ENCODE results near the gene OR4P4.

The OR4P4 gene

DNA sequence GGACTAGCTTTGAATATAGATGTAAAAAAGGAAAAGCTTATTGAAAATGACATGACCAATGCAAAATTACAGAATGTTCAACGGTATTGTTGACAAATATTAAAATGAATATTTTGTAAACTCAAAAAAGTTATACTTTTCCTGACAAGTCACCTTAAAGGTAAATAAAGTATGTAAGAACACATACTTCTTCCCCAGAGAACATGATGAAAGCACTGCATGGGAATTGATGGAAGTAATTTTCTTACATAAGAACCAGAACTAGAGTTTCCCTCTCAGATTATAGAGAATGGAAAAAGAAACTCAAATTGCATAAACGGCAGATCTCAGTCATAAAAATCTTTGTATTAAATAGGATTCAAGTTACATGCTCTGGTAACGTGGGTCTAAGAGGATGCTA is at the start of gene OR4P4:
Gene OR4P4, plus strand, starts transcription at position 301 of the 400 bp plus-strand sequence.
- no peak for DNase-seq

DNA sequence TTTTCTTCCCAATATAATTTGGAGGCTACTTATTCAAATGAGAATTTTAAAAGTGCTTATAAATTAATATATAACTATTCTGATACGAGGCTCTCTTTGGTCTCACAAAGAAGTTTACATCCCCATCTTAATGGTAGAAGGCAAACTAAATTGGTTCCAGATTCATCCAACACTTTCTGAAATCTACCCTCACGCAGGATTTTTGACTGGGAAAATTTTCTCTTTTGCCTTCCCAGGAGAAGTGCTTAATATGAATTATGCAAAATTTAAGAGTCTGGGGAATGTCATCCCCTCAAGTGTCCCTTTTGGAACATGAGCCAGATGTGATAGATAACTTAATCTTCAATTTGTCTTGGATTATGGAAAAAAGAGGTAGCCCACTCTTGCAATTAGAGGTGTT is 27.4 kb upstream of the OR4P4 start, which contains the start of gene OR4C11:
Gene OR4C11, minus strand, starts transcription at position 101 of the 400 bp plus-strand sequence. CDS start 3,272 bp downstream, outside the sequence.
- DNase-seq: no peak

DNA sequence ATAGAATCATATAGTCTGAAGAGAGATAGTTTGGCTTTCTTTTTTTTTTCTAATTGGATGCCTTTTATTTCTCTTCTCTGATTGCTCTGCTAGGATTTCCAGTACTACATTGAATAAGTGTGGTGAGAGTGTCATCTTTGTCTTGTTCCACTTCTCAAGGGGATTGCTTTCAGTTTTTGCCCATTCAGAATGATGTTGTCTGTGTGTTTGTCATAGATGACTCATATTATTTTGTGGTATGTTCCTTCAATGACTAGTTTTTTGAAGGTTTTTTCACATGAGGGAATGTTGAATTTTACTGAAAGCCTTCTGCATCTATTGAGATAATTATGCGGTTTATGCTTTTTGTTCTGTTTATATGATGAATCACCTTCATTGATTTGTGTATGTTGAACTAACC is 10.4 kb upstream of the OR4P4 start:
- DNase-seq: no peak

DNA sequence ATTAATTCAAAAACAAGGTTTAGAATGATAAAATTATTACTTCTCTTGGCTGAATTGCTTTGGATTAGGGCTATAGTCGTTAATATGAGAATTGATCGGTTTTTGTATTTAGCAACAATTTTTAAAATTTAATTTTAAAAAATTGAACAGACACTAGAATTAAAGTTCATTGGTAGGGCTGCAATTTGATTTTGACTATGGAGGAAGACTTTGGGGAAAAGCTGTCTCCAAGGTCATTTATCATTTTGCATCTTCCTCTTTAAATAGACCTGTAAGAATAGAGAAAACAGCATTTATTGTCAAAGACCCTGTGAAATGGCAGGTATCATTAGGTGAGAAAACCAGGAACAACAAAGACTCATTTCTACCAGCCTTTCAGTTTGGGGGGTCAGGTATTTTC is 13.1 kb downstream of the OR4P4 start, which contains the start of gene OR4S2:
Gene OR4S2, plus strand, starts transcription at position 301 of the 400 bp plus-strand sequence. CDS start 2,577 bp downstream, outside the sequence.
- DNase-seq: no peak

DNA sequence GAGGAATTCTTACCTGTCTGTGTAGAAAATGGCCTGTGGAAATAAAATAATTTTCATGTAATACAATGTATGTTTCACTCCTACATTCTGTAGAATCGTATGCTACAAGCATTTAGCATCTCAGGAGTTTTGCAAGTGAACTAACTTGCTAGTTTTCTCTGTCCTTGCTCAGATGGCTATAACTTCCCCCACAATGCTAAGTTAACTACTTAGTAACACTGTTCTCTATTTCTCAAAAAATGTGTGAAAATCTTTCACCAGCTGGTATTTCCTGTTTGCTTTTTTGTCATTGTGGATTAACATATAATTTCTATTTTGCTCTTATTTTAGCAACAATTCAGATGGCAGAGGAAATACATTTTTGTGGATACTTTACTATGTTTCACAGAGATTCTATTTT is 17.6 kb downstream of the OR4P4 start:
- no peak for DNase-seq

DNA sequence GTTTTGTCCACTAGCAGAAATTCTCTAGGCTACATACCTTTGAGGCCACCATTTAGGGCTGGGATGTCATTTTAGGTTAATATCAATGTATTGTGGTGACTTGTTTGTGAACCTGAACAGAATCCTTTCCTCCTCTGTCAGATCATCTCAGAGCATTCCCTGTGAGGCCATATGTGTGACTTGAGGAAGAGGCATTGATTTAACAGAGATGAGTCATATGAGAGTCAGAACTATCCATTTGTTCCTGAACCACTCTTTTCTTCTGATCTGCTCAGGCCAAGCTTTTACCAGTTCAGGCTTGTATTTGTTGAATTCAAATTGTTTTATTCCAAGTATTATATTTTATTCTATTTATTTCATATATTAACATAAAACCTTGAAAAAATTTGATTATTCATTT is 20.2 kb downstream of the OR4P4 start:
- no peak for DNase-seq

DNA sequence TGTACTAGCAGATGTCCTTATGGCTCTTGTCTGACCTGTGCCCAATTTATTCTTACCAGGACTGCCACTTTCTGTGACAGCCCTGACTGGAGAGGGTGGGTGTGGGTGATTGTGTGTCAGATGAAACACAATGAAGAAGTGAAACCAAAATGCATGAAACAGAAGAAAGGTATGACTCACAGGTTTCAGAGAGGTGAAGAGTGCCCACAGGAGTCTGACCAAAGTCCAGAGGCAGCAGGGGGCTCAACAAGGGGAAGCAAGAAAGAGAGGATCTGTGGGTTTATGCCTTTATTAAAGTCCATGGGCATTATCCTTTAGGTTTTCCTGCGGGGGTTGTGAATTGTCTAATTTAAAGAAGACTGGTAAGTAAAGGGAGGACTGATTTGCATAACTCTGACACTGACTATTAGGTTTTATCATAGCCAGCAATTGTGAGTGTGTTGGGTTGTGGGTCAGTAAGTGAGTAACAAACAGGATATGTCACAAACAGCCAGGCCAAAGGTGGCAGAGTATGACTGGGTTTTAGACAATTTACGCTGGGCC is 23.2 kb downstream of the OR4P4 start:
- no peak for DNase-seq

DNA sequence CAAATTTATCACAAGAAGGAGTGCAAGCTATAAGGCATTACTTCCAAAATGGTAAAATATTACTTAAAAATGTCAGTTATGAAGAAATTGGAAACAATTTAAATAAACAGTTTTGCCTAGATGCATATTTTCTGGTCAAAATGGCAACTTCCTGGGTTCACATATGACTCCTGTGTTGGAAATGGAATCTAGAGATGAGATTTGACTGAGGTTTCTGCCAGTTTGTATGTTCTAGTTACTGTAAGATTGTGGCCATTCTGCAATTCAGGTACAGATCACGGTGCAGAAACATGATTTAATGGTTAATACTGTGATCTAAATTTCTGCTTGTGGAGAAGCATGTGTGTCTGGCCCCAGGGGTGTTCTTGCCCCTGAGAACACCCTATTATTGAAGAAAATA is 23.7 kb downstream of the OR4P4 start:
- DNase-seq: no peak

DNA sequence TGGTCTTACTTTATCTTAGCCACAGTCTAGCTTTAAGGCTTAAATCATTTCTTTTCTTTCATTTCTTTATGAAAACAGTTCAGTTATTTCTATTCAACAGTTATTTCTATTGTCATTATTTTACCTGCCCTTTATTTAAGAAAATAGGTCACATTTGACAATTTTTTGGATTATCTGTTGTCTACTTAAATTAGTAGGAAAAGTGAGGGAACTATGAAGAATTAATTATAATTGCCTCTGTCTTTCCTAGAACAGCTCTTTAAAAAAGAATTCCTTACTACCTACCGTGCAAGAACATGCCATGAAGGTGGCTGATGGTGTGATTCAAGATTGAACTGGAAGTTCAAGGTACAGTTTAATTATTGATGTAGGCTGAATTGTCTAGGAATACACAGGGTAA is 27.0 kb downstream of the OR4P4 start, which contains the start of gene OR4C6:
Gene OR4C6, plus strand, starts transcription at position 301 of the 400 bp plus-strand sequence. CDS start 2,966 bp downstream, outside the sequence.
- DNase-seq: no peak

DNA sequence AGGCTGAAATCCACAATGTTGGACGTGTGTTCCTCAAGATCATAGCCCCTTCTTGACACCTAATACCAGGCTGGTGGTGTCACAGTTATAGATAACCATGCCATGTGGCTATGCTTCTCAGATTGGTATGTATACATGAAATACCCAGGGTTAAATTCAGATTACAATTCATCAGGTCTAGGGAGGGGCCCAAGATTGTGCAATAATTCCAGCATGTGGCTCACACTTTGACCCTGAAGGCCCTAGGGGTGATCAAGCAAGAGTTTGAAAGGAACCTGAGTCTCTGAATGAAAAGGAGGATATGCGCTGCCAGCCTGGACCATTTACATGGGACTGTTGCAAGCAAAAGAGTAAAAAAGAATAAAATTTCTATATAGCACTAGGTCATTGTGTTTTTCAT is 34.5 kb downstream of the OR4P4 start:
- DNase-seq: no peak

DNA sequence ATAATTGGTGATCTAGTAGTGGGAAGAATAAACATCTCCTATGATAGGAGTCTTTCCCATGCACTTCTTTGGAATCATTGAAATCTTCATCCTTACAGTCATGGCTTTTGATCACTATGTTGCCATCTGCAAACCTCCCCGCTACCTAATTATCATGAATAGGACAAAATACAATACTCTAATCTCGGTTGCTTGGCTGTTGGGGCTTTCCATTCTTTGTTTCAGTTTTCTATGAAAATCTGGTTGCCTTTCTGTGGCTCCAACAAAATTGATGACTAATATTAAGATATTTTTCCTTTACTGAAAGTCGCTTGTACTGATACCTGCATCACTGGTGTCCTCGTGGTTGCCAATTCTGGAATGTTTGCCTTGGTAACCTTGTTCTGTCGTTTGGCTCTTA is 38.9 kb downstream of the OR4P4 start:
- no peak for DNase-seq
